NCI-H345 treated with DMSO at 0.1 percent for 48 hours (cell line): ENCODE results near the gene ATP6V0E2.
"Not testable (repeated sequence)": the region's sequence is repeated elsewhere in the genome, so short reads cannot be mapped to it uniquely, and the experiment has no call there.

Experiments
- DNase-seq: peaks from one replicate; lab custom pipeline; 2025; ENCODE audit not compliant: unreplicated experiment; lab: John Stamatoyannopoulos, UW

ATP6V0E2 gene

DNA sequence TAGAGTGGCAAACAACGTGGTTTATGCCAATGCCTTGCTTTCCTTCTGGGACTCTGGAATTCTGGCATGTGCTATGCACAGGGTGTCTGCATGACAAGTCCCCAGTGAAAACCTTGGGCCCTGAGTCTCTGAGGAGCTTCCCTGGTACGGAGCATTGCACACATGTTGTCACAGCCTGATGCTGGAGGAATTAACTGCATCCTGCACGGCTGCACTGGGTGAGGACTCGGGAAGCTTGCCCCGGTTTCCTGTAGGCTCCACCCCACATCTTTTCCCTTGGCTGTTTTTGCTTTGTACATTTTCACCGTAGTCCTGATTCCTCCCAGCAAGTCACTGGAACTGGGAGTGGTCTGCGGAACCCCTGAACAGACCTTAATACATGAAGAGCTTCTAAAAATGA is 52.6 kb downstream of the ATP6V0E2 start:
- not testable (repeated sequence) for DNase-seq
